Right ventricle myocardium superior (tissue), 1 donor: ENCODE results near the gene PPA2. TPM values are rescaled to one million over a fixed set of nuclear protein-coding genes. Genes with fewer than 3 reads are reported as not detected.
A peak's percentile ranks its signal among the peaks of the same experiment; 100 is the strongest.
"Not testable (repeated sequence)": the region's sequence is repeated elsewhere in the genome, so short reads cannot be mapped to it uniquely, and the experiment has no call there.

Source experiments
- ATAC-seq: fragments of 200-7000 bp; cut with Tn5 transposase; one replicate; pipeline ENCODE4 v1.9.1; 2020; ENCODE audit warnings: mild to moderate bottlenecking; ENCODE audit not compliant: poor library complexity
- DNase-seq: peaks from one replicate; pipeline ENCODE4 v3.0.0-alpha.2; 2020
- intact Hi-C: fragments of 100-400 bp; cut with DNase I; formaldehyde crosslinking; loops from one replicate; pipeline ENCODE4 v1.11.2; 2022
- long read RNA-seq: library from polyadenylated mRNA; unstranded; transcript quantifications from one replicate; pipeline ENCODE4 v2.0.0, GENCODE V29; 2021
- total RNA-seq: library from RNA; stranded (reverse); fragmentation: NEBNext Ultra II Directional; extraction: Animal tissue kit (Norgen Biotek cat#: 25700); gene quantifications from one replicate; pipeline ENCODE4 v1.2.1, GENCODE V29; 2021
- donor health status: DM: no; HTN: yes; CAD: no; lungs with severe emphysema.

Gene PPA2
- 93.1 TPM for total RNA-seq
- long read RNA-seq, transcript PPA2-201 (12 exons, 1,684 nt) = major isoform, 49 of 82 reads
- long read RNA-seq, transcript PPA2-202 (11 exons, 1,414 nt) = minor isoform, 14 of 82 reads
- long read RNA-seq, partial matches to known transcripts = 2 of 82 reads
- long read RNA-seq, other reads (novel, unspliced or antisense) = 15 of 82 reads

DNA sequence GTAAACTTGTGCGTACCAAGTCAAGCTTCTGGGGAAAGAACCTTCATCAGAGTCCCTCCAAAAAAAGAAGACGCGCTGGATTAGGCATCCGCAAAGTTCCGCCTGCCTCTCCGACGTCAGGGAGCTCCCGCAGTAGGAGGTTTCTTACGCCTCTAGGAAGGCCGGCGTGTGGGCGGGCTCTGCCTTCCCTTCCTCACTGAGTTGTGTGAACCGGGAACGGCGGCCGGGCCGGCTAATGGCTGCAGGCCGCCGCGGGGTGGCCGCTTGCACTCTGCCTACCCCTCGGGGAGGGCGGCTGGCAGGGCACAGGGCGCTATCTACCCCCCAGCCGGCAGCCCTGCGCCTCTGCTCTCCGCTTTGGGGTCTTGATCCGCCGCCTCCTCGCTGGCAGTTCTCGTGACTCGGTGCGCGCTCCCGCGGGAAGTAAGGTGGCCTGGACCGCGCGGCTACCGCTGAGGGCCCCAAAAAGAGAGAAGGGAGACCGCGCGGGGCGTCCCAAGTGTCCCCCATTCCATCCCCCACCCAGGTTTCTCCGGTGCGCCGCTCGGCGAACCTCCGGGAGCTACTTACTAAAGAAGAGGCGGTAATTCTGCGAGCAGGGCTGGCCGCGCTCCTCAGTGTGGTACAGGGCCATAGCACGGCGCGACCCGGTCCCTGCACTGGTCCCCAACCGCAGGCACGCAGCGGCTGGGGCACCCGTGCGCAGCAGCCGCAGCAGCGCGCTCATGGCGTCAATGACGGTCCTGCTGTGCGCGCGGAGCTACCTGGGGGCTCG is at the start of gene PPA2:
Gene PPA2, minus strand, starts transcription at position 739 of the 775 bp plus-strand sequence. Its CDS starts 12 bp downstream, at position 727.
- DNase-seq (peak; percentile 95), ATAC-seq (peak; percentile 98)
- intact Hi-C loops = loop anchor here (2.0 kb wide), 1 partner anchor 327 kb away; the partner anchor contains the start of gene TET2

DNA sequence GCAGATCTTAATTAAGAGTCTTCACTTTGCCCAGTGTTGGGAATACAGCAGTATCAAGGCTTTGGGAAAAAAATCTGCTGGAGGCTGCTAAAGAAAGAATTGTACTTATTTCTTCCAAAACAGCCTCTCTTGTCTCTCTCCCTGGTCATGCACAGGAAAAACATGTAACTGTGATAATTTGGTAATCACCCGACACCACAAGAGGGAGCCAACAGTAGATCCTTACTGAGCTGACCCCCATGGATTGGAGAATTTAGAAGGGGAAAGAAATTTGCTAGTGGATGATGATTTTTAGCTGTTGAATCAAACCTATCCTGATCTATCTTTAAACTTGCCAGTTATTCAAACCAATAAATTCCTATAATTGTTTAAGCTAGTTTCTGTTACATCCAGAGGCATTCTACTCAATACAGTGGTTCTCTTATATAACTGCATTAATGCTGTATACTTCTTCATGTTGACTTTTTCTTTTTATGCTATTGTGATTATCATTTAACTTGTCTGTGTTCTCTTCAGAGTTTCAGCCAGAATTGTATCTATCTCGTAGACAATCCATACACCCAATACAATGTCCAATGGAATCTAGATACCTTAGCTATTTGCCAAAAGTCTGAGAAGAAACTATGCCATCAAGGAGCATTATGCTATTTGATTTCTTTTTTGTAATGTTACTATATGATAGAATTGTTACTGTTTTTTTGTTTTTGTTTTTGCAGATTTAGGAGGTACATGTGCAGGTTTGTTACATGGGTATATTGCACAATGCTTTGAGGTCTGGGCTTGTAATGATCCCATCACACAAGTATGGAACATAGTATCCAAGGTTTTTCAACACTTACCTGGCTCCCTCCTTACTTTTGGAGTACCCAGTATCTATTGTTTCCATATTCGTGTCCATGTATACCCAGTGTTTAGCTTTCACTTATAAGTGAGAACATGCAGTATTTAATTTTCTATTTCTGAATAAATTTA is 47.2 kb upstream of the PPA2 start:
- peak; percentile 65 for ATAC-seq
- no peak for DNase-seq
- intact Hi-C loops = loop anchor here (10.0 kb wide), 1 partner anchor 144 kb away; no protein-coding TSS in a partner anchor

DNA sequence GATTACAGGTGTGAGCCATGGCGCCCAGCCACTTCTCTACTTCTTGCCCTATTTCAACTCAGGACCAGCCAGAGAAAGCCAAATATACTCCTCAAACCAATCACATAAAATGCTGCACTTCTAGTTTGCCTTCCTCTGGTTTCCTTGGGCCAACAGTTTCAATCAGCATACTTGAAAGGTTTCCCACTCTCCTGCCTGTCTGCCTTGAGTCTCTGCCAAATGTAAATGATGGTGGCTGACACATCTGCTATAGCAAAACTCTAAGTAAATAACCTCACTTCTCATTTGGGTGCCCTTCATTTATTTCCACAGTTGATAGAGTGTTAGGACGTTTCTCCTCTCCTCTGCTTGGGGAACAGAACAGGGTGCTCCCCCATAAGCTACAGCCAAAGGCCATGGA is 36.4 kb upstream of the PPA2 start:
- ATAC-seq (no peak), DNase-seq (no peak)
- intact Hi-C loops = no loop called here

DNA sequence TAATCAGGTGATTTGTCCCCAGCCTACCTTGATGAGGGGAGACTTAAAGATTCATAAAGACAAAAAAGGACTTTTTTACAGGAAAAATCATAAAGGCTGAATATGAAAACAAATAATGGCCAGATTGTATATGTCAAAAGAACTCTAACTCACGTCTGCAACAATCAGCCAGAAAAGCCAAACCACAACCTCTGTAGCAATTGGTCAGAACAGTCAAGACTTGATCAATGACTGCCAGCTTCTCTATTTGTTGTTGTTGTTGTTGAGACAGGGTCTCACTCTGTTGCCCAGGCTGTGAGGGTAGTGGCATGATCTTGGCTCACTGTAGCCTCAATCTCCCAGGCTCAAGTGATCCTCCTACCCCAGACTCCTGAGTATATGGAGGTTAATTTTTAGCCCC is 35.9 kb upstream of the PPA2 start:
- ATAC-seq (no peak), DNase-seq (no peak)
- intact Hi-C loops = no loop called here

DNA sequence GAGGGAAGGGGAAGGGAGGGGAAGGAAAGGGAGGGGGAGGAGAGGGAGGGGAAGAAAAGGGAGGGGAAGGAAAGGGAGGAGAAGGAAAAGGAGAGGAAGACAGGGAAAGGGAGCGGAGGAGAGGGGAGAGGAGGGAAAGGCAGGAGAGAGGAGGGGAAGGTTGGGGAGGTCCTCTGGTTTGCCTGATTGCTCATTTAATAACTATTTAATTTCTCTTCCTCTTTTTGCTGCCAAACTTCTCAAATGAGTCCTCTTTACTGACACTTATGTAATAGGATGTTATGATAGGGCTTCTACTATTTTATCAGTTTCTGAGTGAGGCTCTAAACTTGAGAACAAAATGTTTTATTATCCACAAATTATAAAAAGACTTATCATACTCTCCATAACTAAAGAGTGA is 35.4 kb upstream of the PPA2 start:
- ATAC-seq (no peak), DNase-seq (no peak)
- intact Hi-C loops = no loop called here

DNA sequence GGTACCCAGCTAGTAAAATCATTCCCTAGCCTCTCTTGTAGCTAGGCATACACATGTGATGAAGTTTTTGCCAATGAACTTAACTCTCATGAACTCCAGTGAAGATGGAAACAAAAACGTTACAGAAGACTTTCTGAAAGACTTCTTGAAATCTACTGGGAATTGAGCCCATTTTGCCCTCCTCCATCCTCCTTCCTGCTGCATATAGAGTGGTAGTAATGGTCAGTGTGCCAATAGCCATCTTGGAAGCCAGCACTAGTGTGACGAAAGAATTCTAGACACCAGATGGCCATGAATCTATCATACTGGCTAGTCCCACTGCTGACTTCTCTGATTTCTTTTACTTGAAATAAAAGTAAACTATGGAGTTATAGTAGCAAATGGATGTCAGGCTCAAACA is 30.9 kb upstream of the PPA2 start:
- no peak for ATAC-seq

DNA sequence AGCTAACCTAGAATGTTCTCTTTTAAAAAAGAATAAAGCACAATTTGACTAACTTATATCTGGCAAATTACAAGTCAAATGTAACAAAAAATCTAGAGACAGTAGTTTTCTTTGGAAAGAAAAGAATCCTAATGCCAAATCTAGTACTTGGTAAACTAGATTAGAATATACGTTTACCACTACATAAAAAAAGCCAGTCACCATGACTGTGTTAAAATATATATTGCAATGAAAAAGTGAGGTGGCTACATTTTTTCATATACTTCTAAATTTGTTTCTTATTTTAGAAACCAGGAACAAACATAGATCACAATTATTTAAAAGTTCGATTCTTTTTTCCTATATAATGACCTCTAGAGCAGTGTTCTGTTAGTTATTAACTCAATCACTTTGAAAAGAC is 29.6 kb upstream of the PPA2 start:
- DNase-seq (no peak), ATAC-seq (no peak)
- intact Hi-C loops = no loop called here

More for the DNA sequence above, 30.9 kb upstream of the PPA2 start:
- DNase-seq = no peak
- intact Hi-C loops = no loop called here

DNA sequence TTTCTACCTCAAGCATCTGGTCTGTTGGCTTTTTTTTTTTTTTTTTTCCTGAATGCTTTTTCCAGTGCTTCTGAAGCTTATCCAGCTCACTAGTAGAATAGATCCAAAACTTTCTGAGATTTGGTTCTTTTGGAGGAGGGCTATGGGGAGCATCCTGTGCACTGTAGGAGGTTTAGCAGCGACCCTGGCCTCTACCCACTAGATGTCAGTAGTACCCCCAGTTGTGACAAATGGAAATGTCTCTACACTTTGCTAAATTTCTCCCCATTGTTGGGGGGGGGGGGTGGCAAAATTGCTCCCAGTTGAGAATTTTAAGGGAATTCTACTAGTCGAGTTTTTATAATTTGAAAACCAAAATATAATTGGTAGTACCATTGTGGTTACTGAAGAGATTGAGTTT is 23.0 kb upstream of the PPA2 start:
- ATAC-seq (no peak), DNase-seq (no peak)
- intact Hi-C loops = no loop called here

DNA sequence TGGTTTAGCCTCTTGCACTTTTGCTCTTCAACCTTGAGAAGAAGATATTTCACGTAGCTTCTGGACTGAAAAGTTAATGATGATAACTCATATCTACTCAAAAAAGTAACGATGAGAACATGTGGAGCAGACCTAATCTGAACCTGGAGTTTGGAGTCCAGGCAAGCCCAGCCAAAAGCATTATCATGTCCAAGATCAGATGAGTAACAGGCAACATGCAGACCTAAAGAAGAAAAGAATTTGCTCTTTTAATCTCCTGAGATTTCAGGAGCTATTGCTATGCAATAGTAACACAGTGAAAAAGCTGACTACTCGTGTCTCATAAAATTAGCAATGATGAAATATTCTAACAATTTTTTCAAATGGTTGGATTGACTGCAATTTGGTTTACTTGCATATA is 21.8 kb upstream of the PPA2 start:
- DNase-seq (no peak), ATAC-seq (no peak)
- intact Hi-C loops = no loop called here

DNA sequence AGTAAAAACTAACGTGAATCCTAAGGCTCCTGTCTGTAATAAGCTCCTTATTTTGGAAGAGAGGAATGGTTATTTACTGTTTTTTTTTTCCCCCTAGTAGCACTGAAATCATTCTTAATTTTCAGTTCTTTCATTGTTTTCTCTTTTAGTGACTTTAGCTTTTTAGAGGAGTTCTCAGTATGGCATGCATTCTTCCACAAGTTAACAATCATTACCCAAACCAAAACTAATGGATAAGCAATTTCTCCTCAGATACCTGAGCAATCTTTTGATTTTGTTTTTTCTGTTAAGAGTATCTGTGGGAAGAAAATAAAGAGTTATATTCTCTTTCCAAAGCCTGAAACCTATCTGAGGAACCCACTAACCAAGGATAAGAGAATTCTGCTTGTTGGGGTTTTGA is 16.7 kb upstream of the PPA2 start:
- intact Hi-C loops = no loop called here
- ATAC-seq = no peak

DNA sequence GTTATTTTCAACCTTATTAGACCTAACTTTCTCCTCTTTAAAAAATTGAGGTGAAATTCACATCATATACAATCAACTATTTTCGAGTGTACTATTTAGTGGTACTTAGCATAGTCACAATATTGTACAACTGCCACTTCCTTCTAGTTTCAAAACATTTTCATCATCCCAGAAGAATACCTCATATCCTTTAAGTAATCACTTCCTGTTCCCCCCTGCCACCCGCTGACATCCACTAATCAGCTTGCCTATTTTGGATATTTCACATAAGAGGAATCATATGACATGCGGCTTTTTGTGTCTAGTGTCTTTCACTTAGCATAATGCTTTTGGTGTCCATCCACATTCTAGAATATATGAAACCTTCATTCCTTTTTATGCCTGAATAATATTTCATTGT is 10.0 kb upstream of the PPA2 start:
- DNase-seq (no peak), ATAC-seq (no peak)
- intact Hi-C loops = no loop called here

More for the DNA sequence above, 16.7 kb upstream of the PPA2 start:
- no peak for DNase-seq

DNA sequence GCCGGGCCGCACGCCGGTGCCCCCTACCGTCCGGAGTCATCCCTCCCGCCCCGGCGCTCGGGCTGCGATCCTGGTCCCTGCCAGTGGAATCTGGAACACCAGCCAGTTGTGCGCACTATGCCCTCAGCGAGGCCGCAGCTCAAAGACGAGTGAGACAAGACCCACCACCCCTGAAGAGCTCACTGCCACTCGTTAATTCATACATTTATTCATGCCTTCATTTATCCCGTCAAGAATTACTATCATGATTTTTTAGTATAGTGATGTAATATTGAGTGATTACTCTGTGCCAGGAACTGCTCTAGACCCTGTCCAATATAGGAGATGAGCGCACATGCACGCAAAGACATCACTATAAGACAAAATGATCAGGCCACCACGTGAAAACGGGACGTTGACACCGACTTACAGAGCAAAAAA is 247 bp upstream of the PPA2 start:
- ATAC-seq = peak; percentile 0
- peak; percentile 94 for DNase-seq
- intact Hi-C loops = no loop called here

DNA sequence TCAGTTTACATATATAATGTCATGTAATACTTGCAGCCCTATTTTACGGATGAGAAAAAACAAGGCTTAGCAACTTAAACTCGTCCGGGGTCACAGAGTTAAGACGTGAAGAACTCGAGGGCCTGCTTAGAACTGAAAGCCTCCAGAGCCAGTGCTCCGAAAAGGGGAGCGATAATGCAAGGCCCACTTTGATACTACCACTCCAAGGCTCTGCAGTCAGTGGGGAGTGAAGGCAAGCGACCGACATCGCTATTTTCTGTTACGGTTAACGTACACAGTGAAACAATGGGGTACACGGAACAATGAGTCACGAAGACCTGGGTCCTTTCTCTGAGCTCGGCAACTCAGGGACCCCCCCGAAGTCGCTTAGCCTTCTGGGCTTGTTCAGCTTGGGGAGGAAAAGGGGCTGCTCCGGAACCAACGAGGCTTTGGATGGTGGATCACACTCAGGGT is 965 bp downstream of the PPA2 start:
- intact Hi-C loops = loop anchor here (2.0 kb wide), 1 partner anchor 326 kb away; the partner anchor contains the start of gene TET2
- DNase-seq (no peak), ATAC-seq (peak; percentile 5)

DNA sequence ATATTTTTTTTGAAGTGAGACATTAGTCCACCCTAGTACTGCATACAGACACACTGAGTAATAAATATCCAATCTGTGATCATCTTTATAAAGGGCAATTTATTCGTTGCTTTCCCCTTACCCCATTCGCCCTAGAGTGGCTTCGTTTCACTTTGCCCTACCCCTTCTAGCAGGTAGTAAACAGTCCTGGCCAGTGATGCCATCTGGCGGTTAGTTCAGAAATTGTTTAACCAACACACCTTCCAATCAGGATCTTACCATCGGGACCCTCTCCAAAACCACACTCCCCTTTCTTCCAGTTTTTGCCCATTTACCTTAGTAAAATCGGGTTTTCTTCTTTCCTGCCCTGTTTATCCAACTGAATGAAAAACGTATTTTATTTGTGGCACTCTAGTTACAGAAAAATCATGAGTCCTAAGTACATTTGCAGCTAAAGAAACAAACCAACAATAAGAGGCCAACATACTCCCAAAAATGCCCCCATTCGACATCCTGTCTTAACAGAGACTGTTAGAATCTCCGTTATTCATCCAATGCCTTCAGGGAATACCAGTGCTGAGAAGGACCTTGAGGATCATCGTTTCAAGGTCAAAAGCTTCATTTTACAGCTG is 2.2 kb downstream of the PPA2 start:
- DNase-seq (peak; percentile 44), ATAC-seq (peak; percentile 58)
- intact Hi-C loops = loop anchor here (2.0 kb wide), 1 partner anchor 325 kb away; the partner anchor contains the start of gene TET2

DNA sequence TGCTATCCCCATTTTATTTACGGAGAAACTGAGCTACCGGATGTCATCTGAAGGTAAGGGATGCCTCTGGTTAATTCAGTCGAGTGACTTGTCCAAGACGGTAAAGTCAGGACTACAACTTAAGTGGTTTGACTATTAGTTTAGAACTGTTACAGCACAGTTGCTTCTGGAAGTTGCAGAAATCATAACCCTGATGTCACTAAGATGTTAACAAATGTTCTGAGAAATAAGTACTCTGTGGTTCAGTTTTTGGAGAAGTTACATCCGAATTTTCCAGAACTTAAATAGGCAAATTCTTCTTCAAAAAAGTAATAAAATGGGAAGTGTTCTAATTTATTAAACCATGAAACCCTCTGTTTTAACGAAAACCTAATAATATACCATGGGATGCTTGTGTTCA is 3.1 kb downstream of the PPA2 start:
- intact Hi-C loops = no loop called here
- ATAC-seq (no peak), DNase-seq (no peak)

DNA sequence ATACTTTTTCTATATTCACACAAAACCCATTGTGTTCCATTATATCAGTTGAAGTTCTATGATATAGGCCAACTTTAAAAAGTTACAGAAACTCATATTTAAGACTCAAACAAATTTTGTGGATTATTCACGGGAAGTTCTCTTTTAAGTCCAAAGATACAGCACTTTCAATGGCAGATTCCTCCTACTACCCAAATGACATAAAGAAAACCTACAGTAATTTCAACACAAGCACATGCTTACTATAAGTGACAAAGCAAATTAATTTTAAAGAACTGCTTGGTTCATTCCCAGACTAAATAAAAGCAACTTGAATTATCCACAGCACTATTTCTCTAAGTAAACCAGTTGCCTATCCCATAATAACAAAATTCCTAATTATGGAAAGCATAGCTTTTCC is 4.1 kb downstream of the PPA2 start:
- DNase-seq (no peak), ATAC-seq (no peak)
- intact Hi-C loops = no loop called here

DNA sequence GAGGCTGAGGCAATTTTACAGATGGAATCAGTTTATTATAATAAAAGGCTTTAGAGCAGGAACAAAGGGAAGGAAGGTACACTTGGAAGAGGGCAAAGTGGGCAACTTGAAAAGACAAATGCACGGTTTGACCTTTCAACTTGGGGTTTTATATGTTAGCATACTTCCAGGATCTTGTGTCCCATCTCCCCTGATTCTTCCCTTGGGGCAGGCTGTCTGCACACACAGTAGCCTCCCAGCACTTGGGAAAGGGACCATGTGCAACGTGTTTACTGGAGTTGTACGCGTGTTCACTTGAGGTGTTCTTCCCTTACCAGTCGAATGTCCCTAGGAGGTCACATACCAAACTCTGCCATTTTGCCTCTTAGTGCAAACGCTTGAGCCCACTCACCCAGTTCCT is 7.3 kb downstream of the PPA2 start:
- ATAC-seq (no peak), DNase-seq (no peak)
- intact Hi-C loops = no loop called here

DNA sequence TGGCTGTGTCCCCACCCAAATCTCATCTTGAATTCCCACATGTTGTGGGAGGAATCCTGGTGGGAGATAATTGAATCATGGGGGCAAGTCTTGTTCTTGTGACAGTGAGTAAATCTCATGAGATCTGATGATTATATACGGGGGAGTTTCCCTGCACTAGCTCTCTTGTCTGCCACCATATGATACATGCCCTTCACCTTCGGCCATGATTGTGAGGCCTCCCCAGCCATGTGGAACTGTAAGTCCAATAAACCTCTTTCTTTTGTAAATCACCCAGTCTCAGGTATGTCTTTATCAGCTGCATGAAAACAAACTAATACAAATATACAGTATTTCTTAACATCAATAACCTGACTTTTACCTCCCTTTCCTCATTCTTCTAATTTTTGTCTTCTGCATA is 9.3 kb downstream of the PPA2 start:
- intact Hi-C loops, DNase-seq, ATAC-seq: not testable (repeated sequence)

DNA sequence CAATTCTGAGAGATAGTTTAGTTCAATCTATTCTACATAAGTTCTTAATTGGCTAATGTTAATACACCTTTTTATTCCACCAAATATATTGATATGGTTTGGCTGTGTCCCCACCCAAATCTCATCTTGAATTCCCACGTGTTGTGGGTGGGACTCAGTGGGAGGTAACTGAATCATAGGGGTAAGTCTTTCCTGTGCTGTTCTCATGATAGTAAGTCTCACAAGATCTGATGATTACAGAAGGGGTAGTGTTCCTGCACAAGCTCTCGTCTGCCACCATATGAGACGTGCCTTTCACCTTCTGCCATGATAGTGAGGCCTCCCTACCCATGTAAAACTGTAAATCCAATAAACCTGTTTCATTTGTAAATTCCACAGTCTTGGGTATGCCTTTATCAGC is 11.3 kb downstream of the PPA2 start:
- DNase-seq = no peak
- ATAC-seq = no peak
- intact Hi-C loops = no loop called here
